SU-DHL-6 (cell line): ENCODE measurements around the gene NDRG4.

Experiments
- CTCF ChIP-seq: fragments of 200-600 bp; sonication (generic); IDR thresholded peaks from one replicate; pipeline ENCODE4 v1.5.1; 2017; ENCODE audit warnings: antibody characterized with exemption, mild to moderate bottlenecking, low read length, moderate library complexity; ENCODE audit not compliant: insufficient read depth, poor library complexity, severe bottlenecking
- EZH2phosphoT487 ChIP-seq: fragments of 200-600 bp; sonication (generic), shearing (Covaris generic); conservative IDR thresholded peaks from 2 replicates; pipeline ENCODE4 v1.6.1; 2018; ENCODE audit warnings: mild to moderate bottlenecking, antibody characterized with exemption, low read length, moderate library complexity, mixed read lengths

- TF ChIP-seq CTCF (no peak), EZH2phosphoT487 (no peak)
These were observed 8.2 kb downstream of the NDRG4 start for GRCh38 chr16:58507963-58508670.
